Measurements from ENCODE around the gene GOLGA6L9.
"Not testable (repeated sequence)": the region's sequence is repeated elsewhere in the genome, so short reads cannot be mapped to it uniquely, and the experiment has no call there.

GOLGA6L9 gene, protein sequence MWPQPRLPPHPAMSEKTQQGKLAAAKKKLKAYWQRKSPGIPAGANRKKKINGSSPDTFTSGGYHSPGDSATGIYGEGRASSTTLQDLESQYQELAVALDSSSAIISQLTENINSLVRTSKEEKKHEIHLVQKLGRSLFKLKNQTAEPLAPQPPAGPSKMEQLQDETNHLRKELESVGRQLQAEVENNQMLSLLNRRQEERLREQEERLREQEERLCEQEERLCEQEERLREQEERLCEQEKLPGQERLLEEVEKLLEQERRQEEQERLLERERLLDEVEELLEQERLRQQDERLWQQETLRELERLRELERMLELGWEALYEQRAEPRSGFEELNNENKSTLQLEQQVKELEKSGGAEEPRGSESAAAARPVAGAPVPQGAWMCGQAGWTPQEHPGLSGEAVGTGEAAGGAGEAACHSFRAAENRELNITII

DNA sequence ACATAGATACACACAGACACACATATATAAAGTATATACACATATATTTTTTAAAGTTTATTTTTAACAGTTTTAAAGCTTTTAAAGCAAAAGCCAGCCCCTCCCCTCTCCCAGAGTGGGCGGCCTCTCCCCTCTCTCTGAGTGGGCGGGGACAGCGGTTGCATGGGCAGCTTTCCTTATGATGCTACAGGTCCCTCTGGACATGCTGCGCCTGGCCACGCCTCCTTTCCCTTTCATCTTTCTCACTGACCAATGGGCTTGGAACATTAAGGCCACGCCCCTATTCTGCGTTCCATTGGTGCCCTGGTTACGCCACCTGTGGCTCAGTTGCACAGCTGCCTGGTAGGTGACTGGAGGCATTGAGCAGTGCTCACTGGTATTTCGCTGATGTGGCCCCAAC, at the start of gene GOLGA6L9:
Gene GOLGA6L9 (plus strand): TSS at position 124 of the 400 bp plus-strand sequence. CDS start 264 bp downstream, at position 388.
- not testable (repeated sequence) for DNase-seq

DNA sequence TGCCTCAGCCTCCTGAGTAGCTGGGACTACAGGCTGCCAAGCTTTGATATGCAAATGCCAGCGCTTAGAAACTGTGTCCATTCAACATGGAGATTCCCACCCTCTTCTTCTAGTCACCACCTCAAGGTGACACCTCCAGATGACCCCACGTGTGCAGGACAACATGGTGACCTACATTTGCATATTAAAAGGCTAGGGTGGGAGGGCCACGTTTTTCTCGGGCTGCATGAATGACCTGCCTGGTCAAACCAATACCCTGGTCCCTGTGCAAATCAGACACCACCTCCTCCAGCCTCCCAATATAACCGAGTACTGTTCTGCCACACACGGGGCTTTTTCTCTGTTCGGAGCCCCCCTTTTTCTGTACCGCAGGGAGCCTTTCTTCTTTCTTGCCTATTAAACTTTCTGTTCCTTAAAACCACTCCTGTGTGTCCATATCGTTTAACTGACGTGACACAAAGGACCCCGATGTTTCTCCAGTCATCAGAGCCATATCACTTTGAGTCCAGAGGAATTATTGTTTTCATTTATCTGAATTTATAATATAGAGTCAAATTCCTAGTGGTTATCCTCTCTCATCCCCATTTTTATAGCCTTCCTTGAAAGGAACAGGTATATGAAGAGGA, 48.2 kb upstream of the GOLGA6L9 start:
- not testable (repeated sequence) for DNase-seq

DNA sequence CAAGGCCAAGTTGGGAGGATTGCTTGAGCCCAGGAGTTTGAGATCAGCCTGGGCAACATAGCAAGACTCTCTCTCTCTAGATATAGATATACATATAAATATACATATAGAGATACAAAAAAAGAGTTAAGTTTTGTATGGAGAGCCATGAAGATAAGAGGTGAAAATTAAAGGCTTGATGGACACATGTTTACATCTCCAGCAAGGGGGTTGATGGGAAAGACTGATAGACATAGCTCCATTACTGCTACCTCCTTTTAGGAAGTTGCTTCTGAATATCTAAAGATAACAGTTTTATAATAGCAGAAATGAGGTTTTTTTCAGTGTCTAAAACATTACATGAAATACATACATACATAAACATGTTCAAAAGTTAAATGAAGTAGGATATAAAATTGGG, 42.4 kb upstream of the GOLGA6L9 start:
- DNase-seq, result not testable (repeated sequence)

DNA sequence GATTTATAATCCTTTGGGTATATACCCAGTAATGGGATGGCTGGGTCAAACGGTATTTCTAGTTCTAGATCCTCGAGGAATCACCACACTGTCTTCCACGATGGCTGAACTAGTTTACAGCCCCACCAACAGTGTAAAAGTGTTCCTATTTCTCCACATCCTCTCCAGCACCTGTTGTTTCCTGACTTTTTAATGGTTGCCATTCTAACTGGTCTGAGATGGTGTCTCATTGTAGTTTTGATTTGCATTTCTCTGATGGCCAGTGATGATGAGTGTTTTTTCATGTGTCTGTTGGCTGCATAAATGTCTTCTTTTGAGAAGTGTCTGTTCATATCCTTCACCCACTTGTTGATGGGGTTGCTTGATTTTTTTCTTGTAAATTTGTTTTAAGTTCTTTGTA, 39.5 kb upstream of the GOLGA6L9 start:
- DNase-seq, result not testable (repeated sequence)

DNA sequence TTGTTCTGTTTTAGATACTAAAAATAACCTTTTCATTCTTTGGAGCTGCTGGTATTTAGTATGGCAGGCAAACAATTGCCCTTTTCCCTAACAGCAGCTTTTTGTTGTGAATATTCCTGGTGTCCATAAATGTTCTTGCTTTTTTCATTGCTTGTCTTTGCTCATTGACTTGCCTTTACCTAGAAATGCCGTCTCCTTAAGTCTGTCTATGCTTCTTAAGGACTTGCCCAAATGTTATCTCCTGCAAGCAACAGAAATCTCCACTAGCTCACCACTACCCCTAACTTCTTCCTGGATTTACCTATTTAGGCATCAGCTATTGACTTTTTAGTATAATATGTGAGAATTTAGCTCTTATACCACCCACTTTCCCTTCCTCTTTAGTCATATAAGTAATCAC, 37.5 kb upstream of the GOLGA6L9 start:
- DNase-seq, result not testable (repeated sequence)

DNA sequence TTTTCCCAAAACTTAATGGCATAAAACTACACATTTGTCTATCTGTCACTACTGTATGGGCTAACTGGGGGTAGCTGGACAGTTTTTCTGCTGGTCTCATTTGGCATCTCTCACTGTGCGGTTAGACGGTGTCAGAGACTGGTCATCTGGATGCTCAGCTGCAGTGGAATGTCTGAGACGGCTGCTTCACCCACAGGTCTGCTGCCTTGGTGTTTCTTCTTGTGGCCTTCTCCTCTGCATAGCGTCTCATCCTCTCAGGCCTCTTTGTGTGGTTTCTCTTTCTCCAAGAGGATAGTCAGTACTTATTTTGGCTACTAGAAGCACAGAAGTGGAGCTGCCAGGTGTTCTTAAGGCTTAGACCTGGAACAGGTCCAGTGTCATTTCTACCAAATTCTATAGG, 35.9 kb upstream of the GOLGA6L9 start:
- no peak for DNase-seq

DNA sequence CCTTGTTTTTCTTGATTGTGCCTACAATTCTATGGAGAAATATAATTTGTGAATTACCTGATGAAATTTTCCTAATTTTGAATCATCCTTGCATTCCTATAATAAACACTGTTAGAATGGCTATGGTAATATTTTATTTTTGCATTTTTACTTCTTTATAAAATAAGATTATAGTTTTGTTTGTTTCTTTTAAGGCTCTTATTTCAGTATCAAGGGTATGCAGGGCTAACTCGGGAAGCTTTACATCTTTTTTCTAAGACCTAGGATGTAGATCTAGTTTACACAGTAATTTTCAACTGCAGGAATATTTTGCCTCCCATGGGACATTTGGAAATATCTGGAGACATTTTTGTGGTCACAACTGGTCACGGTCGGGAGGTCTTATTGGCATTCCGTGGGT, 33.8 kb upstream of the GOLGA6L9 start:
- DNase-seq, result not testable (repeated sequence)

DNA sequence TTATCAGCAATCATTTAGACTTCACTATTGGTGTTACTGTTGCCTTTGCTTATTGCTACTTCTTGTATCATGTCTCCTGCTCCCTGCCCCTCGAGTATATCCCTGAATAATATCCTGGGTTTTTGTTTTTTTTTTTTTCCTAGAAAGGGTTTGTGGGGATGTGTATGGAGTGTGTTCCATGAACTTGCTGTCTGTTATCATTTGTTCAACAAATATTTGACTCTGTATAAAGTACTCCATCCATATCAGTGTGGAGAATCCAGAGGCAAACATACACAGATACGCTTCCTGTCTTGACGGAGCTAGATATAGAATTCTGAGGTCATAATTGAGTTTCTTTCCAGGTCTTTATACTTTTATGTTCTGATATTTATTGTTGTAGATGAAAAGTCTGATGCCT, 31.8 kb upstream of the GOLGA6L9 start:
- DNase-seq, result no peak

DNA sequence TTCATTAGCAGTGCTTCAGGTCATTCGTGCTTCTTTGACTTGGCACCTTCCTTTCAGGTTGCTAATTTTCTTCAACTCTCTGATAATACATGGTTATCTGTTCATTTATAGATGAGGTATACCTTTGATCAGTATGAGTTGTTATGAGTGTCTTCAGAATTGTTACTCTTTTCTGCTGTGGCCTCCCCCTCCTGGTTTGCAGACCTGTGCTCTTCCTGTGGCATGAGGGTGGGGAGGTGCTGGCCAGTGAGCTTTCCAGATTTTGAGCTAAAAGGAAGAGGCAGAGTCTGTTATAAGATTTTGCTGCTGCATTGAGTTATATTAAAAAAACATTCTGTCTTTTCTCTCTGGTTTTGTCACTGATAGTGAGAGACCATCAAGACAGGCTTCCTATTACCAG, 30.8 kb upstream of the GOLGA6L9 start:
- DNase-seq, result no peak

DNA sequence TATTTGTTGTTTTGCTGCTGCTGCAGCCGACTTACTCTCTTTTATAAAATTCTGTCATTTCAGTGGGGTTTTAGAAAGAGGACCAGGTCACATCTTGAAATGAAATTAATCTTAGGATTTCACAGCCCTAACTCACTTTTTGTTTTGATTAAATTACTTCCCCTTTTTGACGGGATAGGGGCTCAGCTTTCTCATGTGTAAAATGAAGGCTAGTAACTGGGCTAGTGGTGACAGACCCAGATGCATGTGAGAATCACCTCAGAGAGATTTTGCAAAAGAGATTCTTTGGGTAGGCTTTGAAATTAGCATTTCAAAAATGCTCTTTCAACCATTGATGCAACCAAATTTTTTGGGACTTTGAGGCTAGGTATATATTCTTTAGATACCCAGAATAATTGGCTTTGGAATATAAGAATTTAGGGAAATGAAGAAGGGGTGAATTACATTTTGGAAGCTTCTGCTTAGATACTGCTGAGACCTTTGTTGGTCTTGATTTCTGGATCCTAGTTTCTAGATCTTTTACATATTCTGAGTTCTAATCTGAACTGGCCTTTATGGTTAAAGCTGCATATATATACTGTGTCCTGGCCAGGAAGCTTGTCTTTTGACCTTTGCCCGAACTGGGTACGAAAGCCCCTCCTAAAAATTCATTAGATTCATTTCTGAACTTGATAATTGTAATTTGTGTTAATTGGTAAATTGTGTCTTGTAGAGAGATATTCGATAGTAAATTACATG, 30.1 kb upstream of the GOLGA6L9 start:
- not testable (repeated sequence) for DNase-seq

DNA sequence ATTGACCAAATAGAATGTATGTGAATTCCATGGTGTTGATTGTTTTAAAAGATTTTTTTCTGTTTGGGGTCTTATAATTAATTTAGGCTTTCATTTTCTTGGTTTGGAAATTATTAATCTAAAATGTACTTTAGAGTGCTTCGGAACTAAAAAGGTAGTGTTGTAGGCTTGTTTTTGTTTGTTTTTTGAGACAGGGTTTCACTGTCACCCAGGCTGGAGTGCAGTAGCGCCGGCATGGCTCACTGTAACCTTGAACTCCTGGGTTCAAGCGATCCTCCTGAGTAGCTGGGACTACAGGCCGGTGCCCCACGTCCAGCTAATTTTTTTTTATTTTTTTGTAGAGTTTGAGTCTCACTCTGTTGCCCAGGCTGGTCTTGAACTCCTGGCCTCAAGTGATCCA, 27.7 kb upstream of the GOLGA6L9 start:
- not testable (repeated sequence) for DNase-seq

DNA sequence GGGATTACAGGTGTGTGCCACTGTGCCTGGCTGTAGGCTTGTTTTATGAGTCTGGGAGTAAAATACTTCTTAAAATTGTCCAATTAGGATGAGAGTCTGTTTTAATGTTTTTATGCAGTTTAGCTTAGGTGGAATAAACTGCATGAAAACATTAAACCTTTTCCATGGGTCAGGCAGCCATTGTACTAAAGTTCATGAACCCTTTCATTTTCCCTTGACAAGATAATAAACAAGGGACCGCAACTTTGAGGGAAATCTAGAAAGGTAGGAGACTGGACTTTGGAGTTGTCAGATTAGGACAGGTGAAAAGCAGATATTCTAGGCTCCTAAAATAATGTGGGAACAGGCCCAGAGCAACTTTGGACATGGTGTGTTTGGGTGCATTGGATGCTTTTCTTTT, 27.3 kb upstream of the GOLGA6L9 start:
- not testable (repeated sequence) for DNase-seq

DNA sequence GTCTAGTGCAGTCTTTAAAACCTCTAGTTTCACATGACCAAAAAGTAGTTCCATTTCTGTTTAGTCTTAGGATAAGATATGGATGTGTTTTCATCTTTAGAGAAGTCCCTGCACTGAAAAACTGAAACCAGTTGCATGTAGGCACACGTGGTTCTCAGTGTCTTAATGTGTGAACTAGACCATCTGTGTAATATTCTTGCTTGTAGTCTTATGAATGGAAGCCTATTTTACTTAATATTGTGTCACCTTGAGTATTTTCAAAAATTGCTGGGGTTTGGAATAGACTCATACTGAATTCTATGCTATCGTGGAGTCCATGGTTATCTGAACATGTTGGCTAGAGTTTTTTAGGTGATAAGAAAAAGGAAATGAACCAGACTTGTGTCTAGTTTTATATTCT, 23.4 kb upstream of the GOLGA6L9 start:
- DNase-seq, result not testable (repeated sequence)

DNA sequence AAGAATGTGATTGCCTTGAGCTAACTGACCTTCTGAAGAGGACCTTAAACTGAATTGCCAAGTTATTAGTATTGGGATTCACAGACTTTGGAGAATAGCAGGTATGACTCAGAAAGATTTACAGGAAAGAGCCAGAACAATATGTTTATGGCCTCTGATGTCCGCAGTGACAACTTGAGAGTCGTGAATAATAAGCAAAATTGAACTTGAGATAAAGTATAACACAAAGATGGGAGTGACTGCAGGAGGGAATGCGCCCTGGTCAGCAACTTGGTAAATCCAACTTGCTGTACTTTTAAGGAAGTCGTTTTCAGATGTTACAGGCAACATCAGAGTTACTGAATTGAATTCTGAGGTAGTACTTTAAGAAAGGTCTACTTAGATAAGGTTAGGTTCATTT, 19.3 kb upstream of the GOLGA6L9 start:
- DNase-seq, result not testable (repeated sequence)

DNA sequence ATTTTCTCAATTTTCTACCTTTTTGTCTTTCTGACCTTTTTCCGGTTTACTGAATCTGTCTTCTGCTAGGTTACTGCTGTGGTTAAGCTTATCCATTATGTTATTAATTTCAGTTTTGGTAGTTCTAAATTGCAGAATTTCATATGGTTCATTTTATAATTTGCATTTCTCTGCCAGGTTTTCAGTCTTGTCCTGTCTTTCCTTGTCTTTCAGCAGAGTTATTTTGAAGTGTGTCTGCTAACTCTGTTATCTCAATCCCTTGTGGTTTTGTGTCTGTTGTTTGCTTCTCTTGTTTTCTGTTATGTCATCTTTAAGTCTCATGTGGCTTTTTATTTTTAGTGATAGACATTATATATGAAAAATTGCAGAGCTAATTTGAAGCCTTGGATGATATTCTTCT, 18.0 kb upstream of the GOLGA6L9 start:
- not testable (repeated sequence) for DNase-seq

DNA sequence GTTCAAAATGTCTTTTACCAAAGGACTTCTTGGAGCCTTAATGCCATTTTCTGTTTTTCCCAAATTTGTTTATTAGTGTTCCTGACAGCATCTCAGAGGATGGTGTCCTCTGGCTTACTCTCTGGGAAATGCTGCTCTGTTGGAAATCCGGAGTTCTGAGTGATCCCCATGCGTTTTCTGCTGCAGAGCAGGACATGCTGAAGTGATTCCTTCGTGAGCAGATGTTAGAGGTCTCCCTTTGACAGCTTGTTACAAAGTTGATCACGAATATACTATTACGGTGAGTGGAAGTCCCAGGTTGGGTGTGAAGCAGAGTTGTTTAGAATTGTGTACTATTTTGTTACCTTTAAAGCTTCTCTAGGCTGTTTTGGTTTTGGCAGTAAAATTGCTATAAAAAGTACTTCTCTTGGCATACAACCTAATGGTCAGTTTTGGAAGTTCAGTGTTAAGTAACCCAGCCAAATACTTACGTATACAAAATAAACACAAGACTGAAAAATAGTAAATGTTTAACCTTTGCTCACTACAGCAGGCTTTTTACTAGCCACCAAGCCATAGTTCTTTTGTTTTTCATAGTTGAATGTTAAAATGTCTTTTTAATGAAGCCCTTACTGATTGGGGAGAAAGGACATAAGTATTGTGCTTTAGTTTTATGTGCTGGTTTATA, 15.0 kb upstream of the GOLGA6L9 start:
- DNase-seq, result not testable (repeated sequence)

DNA sequence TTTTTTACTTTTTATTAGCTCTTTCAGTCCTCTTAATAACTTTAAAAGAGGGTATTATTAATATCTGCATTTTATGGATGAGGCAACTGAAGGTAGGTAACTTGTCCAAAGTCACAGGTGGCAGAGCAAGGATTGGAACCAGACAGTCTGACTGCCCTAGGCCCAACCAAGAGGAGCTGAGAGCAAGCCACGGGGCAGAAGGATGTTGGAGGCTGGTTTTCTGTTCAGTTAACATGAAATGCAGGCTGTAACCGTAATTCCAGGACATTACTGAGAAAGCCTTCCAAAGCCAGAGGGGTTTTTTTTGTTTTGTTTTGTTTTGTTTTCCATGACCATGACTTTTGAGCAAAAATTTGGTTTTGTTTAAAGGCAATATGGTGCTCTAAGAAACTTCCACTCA, 9.1 kb upstream of the GOLGA6L9 start:
- DNase-seq, result not testable (repeated sequence)

DNA sequence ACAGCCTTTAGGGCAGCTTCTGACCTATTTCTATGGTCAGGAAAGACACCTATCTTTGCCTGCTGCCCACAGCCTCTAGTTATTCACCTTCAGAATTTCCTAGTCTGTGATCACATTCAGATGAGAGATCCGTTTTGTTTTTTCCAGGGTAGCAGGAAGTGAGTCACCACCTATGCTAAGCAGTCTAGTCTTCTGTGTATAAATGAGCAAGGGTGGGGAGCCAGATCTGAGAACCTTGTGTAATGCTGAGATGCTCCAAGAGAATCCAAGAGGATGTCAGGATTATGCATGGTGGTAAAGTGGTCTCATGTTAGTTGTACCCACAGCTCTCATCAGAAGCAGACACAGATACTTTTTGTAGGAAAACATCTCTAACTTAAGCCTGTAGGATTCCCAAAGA, 8.7 kb upstream of the GOLGA6L9 start:
- peak in 1 of 2 donors; percentile 19 for DNase-seq

DNA sequence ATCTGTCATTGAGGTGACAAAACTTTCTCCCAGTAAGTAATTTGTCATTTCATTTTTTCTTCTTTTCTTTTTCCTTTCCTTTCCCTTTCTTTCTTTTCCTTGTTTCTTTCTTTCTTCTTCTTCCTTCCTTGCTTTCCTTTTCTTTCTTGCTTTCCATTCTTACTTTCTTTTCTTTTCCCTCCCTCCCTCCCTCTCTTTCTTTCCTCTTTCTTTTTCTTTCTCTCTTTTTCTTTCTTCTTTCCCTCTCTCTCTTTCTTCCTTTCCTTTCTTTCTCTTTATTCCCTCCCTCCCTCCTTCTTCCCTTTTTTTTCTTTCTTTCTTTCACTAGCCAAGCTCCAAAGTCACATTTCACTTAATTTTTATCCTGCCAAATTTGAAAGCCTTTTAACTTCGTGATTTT, 2.5 kb upstream of the GOLGA6L9 start:
- DNase-seq, result not testable (repeated sequence)

DNA sequence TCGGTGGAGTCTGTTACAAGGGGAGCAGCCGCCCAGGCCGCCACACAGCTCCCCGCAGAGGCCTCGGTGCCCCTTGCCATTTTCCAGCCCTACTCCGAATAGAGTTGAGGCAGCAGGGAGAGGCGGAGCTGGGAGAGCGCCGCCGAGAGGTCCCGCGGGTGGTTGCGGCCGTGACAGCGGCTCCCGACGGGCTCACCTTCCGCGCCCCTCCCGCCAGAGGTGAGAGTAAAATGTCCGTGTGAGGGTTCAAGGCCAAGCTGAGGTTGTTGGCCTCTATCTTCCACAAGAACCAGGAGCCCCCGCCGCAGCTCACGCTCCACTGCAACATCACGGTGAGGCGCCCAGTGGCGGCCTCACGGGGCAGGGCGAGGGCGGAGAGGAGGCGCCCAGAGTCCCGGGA, 15.8 kb downstream of the GOLGA6L9 start:
- peak; percentile 22 to 35 for DNase-seq

DNA sequence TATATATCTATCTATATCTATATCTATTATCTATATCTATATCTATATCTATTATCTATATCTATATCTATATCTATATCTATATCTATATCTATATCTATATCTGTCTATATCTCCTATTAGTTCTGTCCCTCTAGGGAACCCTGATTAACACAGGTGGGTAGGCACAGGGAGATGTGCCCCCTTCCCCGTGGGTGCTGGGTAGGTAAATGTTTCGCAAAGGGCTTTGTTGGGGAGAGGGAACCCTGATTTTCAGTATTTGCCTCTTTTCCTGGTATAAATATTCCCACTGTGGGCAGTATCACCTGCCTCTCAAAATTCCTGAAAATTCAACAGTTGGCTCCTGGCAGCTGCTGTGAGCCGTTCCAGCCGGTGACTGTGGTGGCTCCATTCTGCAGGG, 27.7 kb downstream of the GOLGA6L9 start:
- DNase-seq, result not testable (repeated sequence)

DNA sequence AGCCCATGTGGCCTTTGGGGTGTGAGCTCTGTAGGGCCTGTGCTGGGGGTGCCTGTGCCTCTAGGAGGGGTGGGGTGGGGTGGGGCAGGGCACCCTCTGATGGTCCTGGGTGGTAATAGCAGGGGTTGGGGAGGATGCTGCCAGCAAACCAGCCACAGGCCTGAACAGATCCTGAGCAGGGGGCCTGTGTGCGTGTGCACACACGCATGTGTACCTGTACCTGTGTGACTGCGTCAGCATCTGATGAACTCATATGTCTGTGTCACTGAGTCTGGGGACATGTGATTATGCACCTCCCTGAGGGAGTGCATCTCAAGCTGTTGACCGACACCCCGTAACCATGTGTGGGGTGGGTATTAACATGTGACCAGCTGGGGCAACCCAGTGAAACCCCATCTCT, 36.0 kb downstream of the GOLGA6L9 start:
- DNase-seq, result not testable (repeated sequence)

DNA sequence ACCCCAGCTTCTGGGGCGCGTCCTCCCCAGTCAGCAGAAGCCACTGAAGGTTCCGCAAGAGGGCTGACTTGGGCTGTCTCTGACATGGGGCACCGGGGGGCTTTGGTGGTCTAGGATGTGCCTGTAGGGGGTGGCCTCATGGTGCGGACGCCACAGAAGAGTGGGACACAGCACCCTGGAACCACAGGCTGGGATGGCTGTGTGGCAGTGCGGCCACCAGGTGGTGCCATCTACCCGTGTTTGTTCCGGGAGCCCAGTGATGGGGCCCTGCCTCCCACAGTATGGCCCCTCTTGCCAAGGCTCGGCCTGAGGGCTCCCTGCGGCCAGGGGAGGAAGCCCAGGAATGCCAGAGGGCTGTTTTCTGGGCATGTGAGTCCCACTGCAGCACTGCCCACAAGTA, 38.6 kb downstream of the GOLGA6L9 start:
- peak in 1 of 2 donors; percentile 12 for DNase-seq
